ENCODE results near the gene SDCCAG8. TPM values are rescaled to one million over a fixed set of nuclear protein-coding genes. Genes with fewer than 3 reads are reported as not detected.

The SDCCAG8 gene
- polyA plus RNA-seq, 1 experiment, result 34.1 TPM

GRCh38 chr1:243253926-243254232 lies 2.0 kb upstream of the SDCCAG8 start:
- ChIA-PET POLR2A (interaction anchor here (2.5 to 2.9 kb wide), 2 partner anchors 12 to 19 kb away, joined by 12 to 19 read pairs; no protein-coding TSS in a partner anchor), CTCF (interaction anchor here (1.3 kb wide), 1 partner anchor 70 kb away, joined by 3 read pairs; no protein-coding TSS in a partner anchor)
- Histone ChIP-seq H3K27ac (ENCODE audit: low read depth, low read length) (peak overlapping the region; percentile 49), H3K4me3 (ENCODE audit: low read depth, low read length) (peak overlapping the region; percentile 88), H3K27me3 (ENCODE audit: control insufficient read depth, insufficient read depth, low read length) (no peaks in the 10 kb centered on the region), H3K9me3 (ENCODE audit: control insufficient read depth, insufficient read depth, low read length) (no peaks in the 10 kb centered on the region; the same call in 1 of the 2 replicates)
- no peak for DNase-seq (ENCODE audit: low read depth, low spot score)
- no peak for TF ChIP-seq CTCF (IDR thresholded peaks at IDR 0.05; ENCODE audit: low read depth, low read length)

- no peak for TF ChIP-seq CTCF (IDR thresholded peaks at IDR 0.05; ENCODE audit: low read depth, low read length)
- POLR2A ChIA-PET, result interaction anchor here (1.2 to 2.9 kb wide), 5 partner anchors 11 to 1437 kb away, joined by 4 to 19 read pairs (median 8); no protein-coding TSS in a partner anchor
- no peak for DNase-seq (ENCODE audit: low read depth, low spot score)
Observed at GRCh38 chr1:243254233-243254926, 1.5 kb upstream of the SDCCAG8 start.

GRCh38 chr1:243254927-243255790 lies 682 bp upstream of the SDCCAG8 start, which contains the start of gene CEP170:
Gene CEP170 (minus strand): TSS chr1:243255281. CDS start chr1:243225280, 30,001 bp downstream.
- peak within 1 kb of the TSS; percentile 88 for H3K4me3 ChIP-seq (ENCODE audit: low read depth, low read length)
- no peak for TF ChIP-seq CTCF (IDR thresholded peaks at IDR 0.05; ENCODE audit: low read depth, low read length)
- no peaks in the 10 kb centered on the region; the same call in 1 of the 2 replicates for H3K9me3 ChIP-seq (ENCODE audit: control insufficient read depth, insufficient read depth, low read length)
- H3K27ac ChIP-seq (ENCODE audit: low read depth, low read length), result peak within 1 kb of the TSS; percentile 95
- ChIA-PET POLR2A (interaction anchor here (0.5 to 2.9 kb wide), 11 partner anchors 10 to 1442 kb away, joined by 3 to 19 read pairs (median 5); no protein-coding TSS in a partner anchor), CTCF (interaction anchor here (1.6 kb wide), 1 partner anchor 11 kb away, joined by 3 read pairs; no protein-coding TSS in a partner anchor)
- no peaks in the 10 kb centered on the region for H3K27me3 ChIP-seq (ENCODE audit: control insufficient read depth, insufficient read depth, low read length)
- DNase-seq (ENCODE audit: low read depth, low spot score), result peak; percentile 96

More at GRCh38 chr1:243254233-243254926, 1.5 kb upstream of the SDCCAG8 start:
- CTCF ChIA-PET, result interaction anchor here (1.3 kb wide), 1 partner anchor 70 kb away, joined by 3 read pairs; no protein-coding TSS in a partner anchor
- Histone ChIP-seq H3K27ac (ENCODE audit: low read depth, low read length) (peak overlapping the region; percentile 49), H3K9me3 (ENCODE audit: control insufficient read depth, insufficient read depth, low read length) (no peaks in the 10 kb centered on the region; the same call in 1 of the 2 replicates), H3K4me3 (ENCODE audit: low read depth, low read length) (peak overlapping the region; percentile 88), H3K27me3 (ENCODE audit: control insufficient read depth, insufficient read depth, low read length) (no peaks in the 10 kb centered on the region)

- no peak for TF ChIP-seq CTCF (IDR thresholded peaks at IDR 0.05; ENCODE audit: low read depth, low read length)
- H3K9me3 ChIP-seq (ENCODE audit: control insufficient read depth, insufficient read depth, low read length), result no peaks in the 10 kb centered on the region; the same call in 1 of the 2 replicates
- POLR2A ChIA-PET, result interaction anchor here (0.7 to 2.9 kb wide), 3 partner anchors 9 to 29 kb away, joined by 3 to 19 read pairs (median 4); no protein-coding TSS in a partner anchor
- H3K27ac ChIP-seq (ENCODE audit: low read depth, low read length), result no peak overlapping the region
- no peaks in the 10 kb centered on the region for H3K27me3 ChIP-seq (ENCODE audit: control insufficient read depth, insufficient read depth, low read length)
- DNase-seq (ENCODE audit: low read depth, low spot score), result no peak
- peak overlapping the region; percentile 80 for H3K4me3 ChIP-seq (ENCODE audit: low read depth, low read length)
- CTCF ChIA-PET, result interaction anchor here (1.6 kb wide), 1 partner anchor 9 kb away, joined by 3 read pairs; no protein-coding TSS in a partner anchor
Observed at GRCh38 chr1:243256590-243256989, 749 bp downstream of the SDCCAG8 start.
